Endothelial cell of umbilical vein (primary cell): Measurements from ENCODE around the gene FOXA1. TPM values are rescaled to one million over a fixed set of nuclear protein-coding genes. Genes with fewer than 3 reads are reported as not detected.

ENCODE experiments used
- BruUV-seq: library from RNA; stranded (reverse); fragments of 400-500 nt; replicated peaks from 2 replicates; lab custom pipeline; 2021; lab: Mats Ljungman, UMichigan
- CTCF ChIA-PET: fragments of 300-600, 350-600 bp; sonication (Branson Sonifier 250); formaldehyde crosslinking; loops from one replicate; lab custom pipeline; 2021; ENCODE audit warnings: antibody characterized with exemption, inconsistent platforms; lab: Charles Lee
- POLR2A ChIA-PET: fragments of 300-600, 350-600 bp; sonication (Branson Sonifier 250); formaldehyde crosslinking; loops from one replicate; lab custom pipeline; 2021; ENCODE audit warnings: antibody characterized with exemption, inconsistent platforms; lab: Charles Lee
- DNase-seq: peaks from one replicate; pipeline ENCODE4 v3.0.0-alpha.2; 2011; ENCODE audit warnings: low read depth, low spot score
- FAIRE-seq: peaks from 2 replicates; lab custom pipeline; 2011; peaks lifted over from hg19 to GRCh38; lab: Jason Lieb, UNC
- H2AFZ ChIP-seq: 2 replicates; pipeline ENCODE4 v1.6.0; 2012; ENCODE audit warnings: low read depth, low read length, control low read depth, inconsistent platforms
- H3K27ac ChIP-seq: 2 replicates; pipeline ENCODE4 v1.5.1; 2011; ENCODE audit warnings: low read depth, mild to moderate bottlenecking, control low read depth, low read length, moderate library complexity; ENCODE audit not compliant: insufficient read depth
- H3K27me3 ChIP-seq, 2 experiments: 2 replicates each; pipeline versions ENCODE4 v1.6.0 to v1.6.1; 2011; ENCODE audit warnings: low read length in 2 of 2, mixed read lengths in 1 of 2; ENCODE audit not compliant: control insufficient read depth in 2 of 2, insufficient read depth in 2 of 2
- H3K36me3 ChIP-seq, 2 experiments: 2 replicates in 1 of 2; 3 replicates in 1 of 2; pipeline ENCODE4 v1.5.1; 2011; ENCODE audit warnings: low read length in 2 of 2, mild to moderate bottlenecking in 1 of 2, moderate library complexity in 1 of 2; ENCODE audit not compliant: control insufficient read depth in 2 of 2, insufficient read depth in 2 of 2; ENCODE audit errors: extremely low read depth in 1 of 2
- H3K4me1 ChIP-seq: 3 replicates; pipeline ENCODE4 v1.5.1; 2011; ENCODE audit warnings: mild to moderate bottlenecking, low read length; ENCODE audit not compliant: control insufficient read depth, insufficient read depth; ENCODE audit errors: extremely low read depth
- H3K4me2 ChIP-seq: 2 replicates; pipeline ENCODE4 v1.6.1; 2011; ENCODE audit warnings: low read length, control low read depth, mixed read lengths; ENCODE audit not compliant: insufficient read depth
- H3K4me3 ChIP-seq, 3 experiments: fragments of 200-600 bp in 1 of 3; sonication (generic), shearing (Covaris generic) in 1 of 3; replicated peaks in 1 of 3; 2 replicates each; pipeline ENCODE4 v1.5.1; 2011 to 2016; ENCODE audit warnings: control low read depth in 3 of 3, low read length in 3 of 3, mild to moderate bottlenecking in 2 of 3, inconsistent platforms in 1 of 3, low read depth in 1 of 3, moderate library complexity in 1 of 3; ENCODE audit not compliant: insufficient read depth in 1 of 3
- H3K79me2 ChIP-seq: 2 replicates; pipeline ENCODE4 v1.6.0; 2012; ENCODE audit warnings: low read length, inconsistent platforms; ENCODE audit not compliant: control insufficient read depth, insufficient read depth
- H3K9ac ChIP-seq: replicated peaks from 2 replicates; pipeline ENCODE3; 2011; ENCODE audit warnings: low read length, control low read depth; ENCODE audit not compliant: insufficient read depth; ENCODE audit errors: extremely low read depth
- H3K9me1 ChIP-seq: replicated peaks from 3 replicates; pipeline ENCODE4 v1.6.0; 2011; ENCODE audit warnings: mild to moderate bottlenecking, low read length; ENCODE audit not compliant: control insufficient read depth, insufficient read depth; ENCODE audit errors: extremely low read depth
- H3K9me3 ChIP-seq: replicated peaks from 2 replicates; pipeline ENCODE4 v1.5.1; 2012; ENCODE audit warnings: low read length, inconsistent platforms; ENCODE audit not compliant: control insufficient read depth, insufficient read depth
- H4K20me1 ChIP-seq: replicated peaks from 2 replicates; pipeline ENCODE3; 2011; ENCODE audit warnings: mild to moderate bottlenecking, low read length; ENCODE audit not compliant: control insufficient read depth, insufficient read depth; ENCODE audit errors: extremely low read depth
- EZH2 ChIP-seq: IDR thresholded peaks from 2 replicates; pipeline ENCODE4 v1.6.1; 2012; ENCODE audit warnings: borderline replicate concordance, low read depth, mild to moderate bottlenecking, moderate library complexity, low read length, inconsistent platforms; ENCODE audit not compliant: severe bottlenecking
- FOS ChIP-seq: IDR thresholded peaks from 2 replicates; pipeline ENCODE4 v1.6.1; 2011; ENCODE audit warnings: mild to moderate bottlenecking, low read length, moderate library complexity, borderline replicate concordance; ENCODE audit not compliant: insufficient read depth
- GATA2 ChIP-seq: IDR thresholded peaks from 2 replicates; pipeline ENCODE4 v1.7.0; 2011; ENCODE audit warnings: low read depth, mild to moderate bottlenecking, moderate library complexity, mixed read lengths, low read length; ENCODE audit not compliant: insufficient read length, insufficient read depth
- JUN ChIP-seq: IDR thresholded peaks from 2 replicates; pipeline ENCODE4 v1.6.1; 2011; ENCODE audit warnings: borderline replicate concordance, low read depth; ENCODE audit not compliant: insufficient read length, insufficient read depth
- MAX ChIP-seq: IDR thresholded peaks from 2 replicates; pipeline ENCODE4 v1.6.1; 2011; ENCODE audit not compliant: insufficient read depth, insufficient read length
- MYC ChIP-seq: IDR thresholded peaks from one replicate; pipeline ENCODE4 v1.6.1; 2011; ENCODE audit warnings: mild to moderate bottlenecking, low read depth, low read length
- POLR2A ChIP-seq: IDR thresholded peaks from 2 replicates; pipeline ENCODE4 v1.6.1; 2012; ENCODE audit warnings: low read depth, mild to moderate bottlenecking, control low read depth, low read length
- POLR2AphosphoS5 ChIP-seq: IDR thresholded peaks from 2 replicates; pipeline ENCODE4 v1.6.1; 2012; ENCODE audit warnings: low read depth, mild to moderate bottlenecking, control low read depth, low read length, moderate library complexity; ENCODE audit not compliant: insufficient read depth
- dilution Hi-C: fragments of 300-500 bp; cut with MboI; formaldehyde crosslinking; loops from one replicate; pipeline ENCODE4 v1.15.0; 2019; ENCODE audit warnings: low sequenced_read_pairs; ENCODE audit not compliant: extremely low pct_ligation_motif_present
- intact Hi-C: fragments of 100-400 bp; cut with micrococcal nuclease; formaldehyde crosslinking; loops from one replicate; pipeline ENCODE4 v1.10.0; 2022
- polyA plus RNA-seq, 4 experiments: library from polyadenylated mRNA; depleted of rRNA in 3 of 4; stranded (reverse) in 3 of 4; unstranded in 1 of 4; fragments of >200 nt; gene quantifications; 2 replicates each; pipeline versions ENCODE4 v1.2.1 to v1.2.3, GENCODE V29; 2011 to 2012; ENCODE audit warnings: missing spikeins in 1 of 4
- total RNA-seq: library from RNA; stranded (reverse); gene quantifications from 2 replicates; pipeline ENCODE4 v1.2.3, GENCODE V29; 2021
- TF ChIP-seq, protein P1 (sequence below), 2 donors: IDR thresholded peaks; 1 replicate in 1 of 2; 2 replicates in 1 of 2; pipeline ENCODE4 v1.5.1; 2011; ENCODE audit warnings: low read length in 2 of 2, mild to moderate bottlenecking in 2 of 2, moderate library complexity in 2 of 2, control low read depth in 1 of 2, inconsistent platforms in 1 of 2, low read depth in 1 of 2; ENCODE audit not compliant: insufficient read depth in 1 of 2; ENCODE audit errors: extremely low read depth in 1 of 2

FOXA1 gene
- total and polyA plus RNA-seq, 2 donors (not counting 3 experiments of a cell fraction or from before 2014, with no cell fraction given): 0.06 TPM; not detected in 1

DNA sequence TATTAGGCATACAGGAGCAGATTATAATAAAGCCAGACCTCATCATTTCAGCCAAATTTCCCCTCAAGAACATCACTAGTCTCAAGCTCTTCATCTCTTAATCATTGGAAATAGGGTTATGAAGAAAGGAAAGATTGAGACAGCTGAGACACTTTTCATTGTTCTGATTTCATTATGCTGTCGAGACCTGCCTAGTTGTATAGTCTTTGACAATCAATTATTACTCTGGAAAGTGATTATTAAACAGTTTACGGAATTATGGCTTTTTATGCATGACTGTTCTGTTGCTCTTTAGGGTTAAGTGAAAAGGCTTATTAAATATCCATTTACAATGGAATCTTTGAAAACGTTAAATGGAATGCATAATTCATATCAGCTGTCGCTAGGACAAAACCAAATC, 48.7 kb upstream of the FOXA1 start:
- H3K4me2 ChIP-seq: no peak overlapping the region
- intact Hi-C loops (no loop called here), dilution Hi-C loops (no loop called here)
- ChIA-PET POLR2A (no interaction called here), CTCF (no interaction called here)
- H4K20me1 ChIP-seq: no peaks in the 10 kb centered on the region
- H3K27me3 ChIP-seq: peaks cover 6 to 7% of the 10 kb centered on the region in 2 experiments
- no peaks in the 10 kb centered on the region for H3K79me2 ChIP-seq
- no peak overlapping the region for H3K4me3 ChIP-seq
- FAIRE-seq (no peak), DNase-seq (no peak)
- H3K27ac ChIP-seq: no peak overlapping the region
- no peaks in the 10 kb centered on the region for H3K4me1 ChIP-seq
- no peak overlapping the region for H3K9ac ChIP-seq
- no peak for TF ChIP-seq MYC
- no peak for TF ChIP-seq EZH2
- no peak for TF ChIP-seq POLR2AphosphoS5
- no peak for TF ChIP-seq MAX
- no peak for TF ChIP-seq GATA2
- TF ChIP-seq, protein P1, sequence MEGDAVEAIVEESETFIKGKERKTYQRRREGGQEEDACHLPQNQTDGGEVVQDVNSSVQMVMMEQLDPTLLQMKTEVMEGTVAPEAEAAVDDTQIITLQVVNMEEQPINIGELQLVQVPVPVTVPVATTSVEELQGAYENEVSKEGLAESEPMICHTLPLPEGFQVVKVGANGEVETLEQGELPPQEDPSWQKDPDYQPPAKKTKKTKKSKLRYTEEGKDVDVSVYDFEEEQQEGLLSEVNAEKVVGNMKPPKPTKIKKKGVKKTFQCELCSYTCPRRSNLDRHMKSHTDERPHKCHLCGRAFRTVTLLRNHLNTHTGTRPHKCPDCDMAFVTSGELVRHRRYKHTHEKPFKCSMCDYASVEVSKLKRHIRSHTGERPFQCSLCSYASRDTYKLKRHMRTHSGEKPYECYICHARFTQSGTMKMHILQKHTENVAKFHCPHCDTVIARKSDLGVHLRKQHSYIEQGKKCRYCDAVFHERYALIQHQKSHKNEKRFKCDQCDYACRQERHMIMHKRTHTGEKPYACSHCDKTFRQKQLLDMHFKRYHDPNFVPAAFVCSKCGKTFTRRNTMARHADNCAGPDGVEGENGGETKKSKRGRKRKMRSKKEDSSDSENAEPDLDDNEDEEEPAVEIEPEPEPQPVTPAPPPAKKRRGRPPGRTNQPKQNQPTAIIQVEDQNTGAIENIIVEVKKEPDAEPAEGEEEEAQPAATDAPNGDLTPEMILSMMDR (IDR thresholded peaks at IDR 0.05; ENCODE audit: extremely low read depth in 1 of 2, insufficient read depth in 1 of 2, low read depth in 1 of 2, low read length in 2 of 2): no peak
- no peak for TF ChIP-seq FOS
- TF ChIP-seq POLR2A: no peak
- no peak for TF ChIP-seq JUN
- no peaks in the 10 kb centered on the region for H3K9me3 ChIP-seq
- H3K36me3 ChIP-seq: no peaks in the 10 kb centered on the region
- no peak overlapping the region for H2AFZ ChIP-seq
- H3K9me1 ChIP-seq: no peaks in the 10 kb centered on the region
- no TSS peak for BruUV-seq
